CD14-positive monocyte (primary cell): ENCODE data around the gene RTL1. TPM values are rescaled to one million over a fixed set of nuclear protein-coding genes. Genes with fewer than 3 reads are reported as not detected.

ENCODE experiments used
- DNase-seq, 3 donors: peaks; one replicate each; pipeline ENCODE4 v3.0.0-alpha.2; 2011 to 2022
- H2AFZ ChIP-seq: 2 replicates; pipeline ENCODE4 v1.6.0; 2012; ENCODE audit warnings: mild to moderate bottlenecking, low read depth, low read length, inconsistent platforms; ENCODE audit not compliant: insufficient read depth, poor library complexity, severe bottlenecking
- H3K27ac ChIP-seq, 2 donors: 1 replicate in 1 of 2; 2 replicates in 1 of 2; pipeline ENCODE4 v1.5.1; 2012 to 2013; ENCODE audit warnings: low read length in 2 of 2, control low read depth in 1 of 2, inconsistent platforms in 1 of 2, low read depth in 1 of 2, mild to moderate bottlenecking in 1 of 2
- H3K27me3 ChIP-seq, 2 donors: one replicate each; pipeline versions ENCODE4 v1.6.0 to v1.6.1; 2011 to 2013; ENCODE audit warnings: low read length in 2 of 2; ENCODE audit not compliant: control insufficient read depth in 2 of 2, insufficient read depth in 2 of 2
- H3K36me3 ChIP-seq, 2 donors: replicated peaks in 1 of 2; 1 replicate in 1 of 2; 2 replicates in 1 of 2; pipeline versions ENCODE4 v1.5.1 to v1.6.1; 2012 to 2013; ENCODE audit warnings: low read length in 2 of 2, control low read depth in 1 of 2, inconsistent platforms in 1 of 2, mild to moderate bottlenecking in 1 of 2; ENCODE audit not compliant: insufficient read depth in 2 of 2, control insufficient read depth in 1 of 2
- H3K4me1 ChIP-seq, 2 donors: 1 replicate in 1 of 2; 2 replicates in 1 of 2; pipeline versions ENCODE4 v1.5.1 to v1.6.1; 2012 to 2013; ENCODE audit warnings: low read length in 2 of 2, control low read depth in 1 of 2, inconsistent platforms in 1 of 2, mild to moderate bottlenecking in 1 of 2, moderate library complexity in 1 of 2; ENCODE audit not compliant: insufficient read depth in 2 of 2, control insufficient read depth in 1 of 2
- H3K4me2 ChIP-seq: replicated peaks from 2 replicates; pipeline ENCODE3; 2012; ENCODE audit warnings: low read length, moderate library complexity, mild to moderate bottlenecking; ENCODE audit not compliant: poor library complexity, severe bottlenecking; ENCODE audit errors: extremely low read depth
- H3K4me3 ChIP-seq, 3 experiments: fragments of 200-600 bp in 1 of 3; sonication (generic) in 1 of 3; replicated peaks in 1 of 3; 1 replicate in 2 of 3; 2 replicates in 1 of 3; pipeline ENCODE4 v1.5.1; 2011 to 2013; ENCODE audit warnings: low read length in 3 of 3, mild to moderate bottlenecking in 3 of 3, control low read depth in 2 of 3, low read depth in 2 of 3, inconsistent platforms in 1 of 3, moderate library complexity in 1 of 3
- H3K79me2 ChIP-seq: 2 replicates; pipeline ENCODE4 v1.6.0; 2012; ENCODE audit warnings: mild to moderate bottlenecking, control low read depth, inconsistent platforms, low read length, moderate library complexity; ENCODE audit not compliant: insufficient read depth
- H3K9ac ChIP-seq: 2 replicates; pipeline ENCODE4 v1.6.0; 2017; ENCODE audit warnings: low read length, mild to moderate bottlenecking; ENCODE audit not compliant: insufficient read depth, poor library complexity, severe bottlenecking
- H3K9me3 ChIP-seq, 2 donors: replicated peaks in 1 of 2; 1 replicate in 1 of 2; 2 replicates in 1 of 2; pipeline versions ENCODE4 v1.5.1 to v1.6.1; 2012 to 2013; ENCODE audit warnings: low read length in 2 of 2, control low read depth in 1 of 2; ENCODE audit not compliant: control insufficient read depth in 1 of 2, insufficient read depth in 1 of 2
- H4K20me1 ChIP-seq: 2 replicates; pipeline ENCODE4 v1.6.0; 2012; ENCODE audit warnings: mild to moderate bottlenecking, low read length, control low read depth, moderate library complexity; ENCODE audit not compliant: insufficient read depth
- H3K27ac Mint-ChIP-seq, 7 donors: one replicate each; pipeline ENCODE4 v1.8.0; 2020; ENCODE audit warnings: mild to moderate bottlenecking in 7 of 7, mixed read lengths in 7 of 7, moderate library complexity in 6 of 7, inconsistent platforms in 2 of 7
- H3K27me3 Mint-ChIP-seq, 3 donors: one replicate each; pipeline ENCODE4 v1.8.0; 2021 to 2022; ENCODE audit warnings: low read depth in 3 of 3, mild to moderate bottlenecking in 3 of 3, mixed read lengths in 3 of 3, moderate library complexity in 3 of 3, inconsistent platforms in 1 of 3
- H3K36me3 Mint-ChIP-seq, 2 donors: one replicate each; pipeline ENCODE4 v1.8.0; 2020; ENCODE audit warnings: mixed read lengths in 2 of 2, inconsistent platforms in 1 of 2, mild to moderate bottlenecking in 1 of 2
- H3K4me1 Mint-ChIP-seq: one replicate; pipeline ENCODE4 v1.8.0; 2020; ENCODE audit warnings: mild to moderate bottlenecking, mixed read lengths
- H3K4me3 Mint-ChIP-seq, 2 donors: one replicate each; pipeline ENCODE4 v1.8.0; 2020; ENCODE audit warnings: mild to moderate bottlenecking in 2 of 2, mixed read lengths in 2 of 2, moderate library complexity in 1 of 2
- H3K9me3 Mint-ChIP-seq, 7 donors: one replicate each; pipeline ENCODE4 v1.8.0; 2020 to 2022; ENCODE audit warnings: mixed read lengths in 7 of 7, mild to moderate bottlenecking in 6 of 7, moderate library complexity in 6 of 7, inconsistent platforms in 2 of 7
- CTCF ChIP-seq: fragments of 200-600 bp; IDR thresholded peaks from one replicate; pipeline ENCODE4 v1.8.0; 2022; ENCODE audit warnings: antibody characterized with exemption, mild to moderate bottlenecking
- WGBS: methylation state at CpG from one replicate; pipeline ENCODE4 v1.1.5; 2013; ENCODE audit warnings: missing lambda C conversion rate; ENCODE audit not compliant: insufficient coverage; 5-methylcytosine and 5-hydroxymethylcytosine counted together
- intact Hi-C, 2 donors: fragments of 100-400 bp; cut with micrococcal nuclease; formaldehyde crosslinking; loops; one replicate each; pipeline versions ENCODE4 v1.15.0 to v1.15.1; 2023
- polyA plus RNA-seq, 3 donors: library from polyadenylated mRNA; depleted of rRNA in 1 of 3; unstranded in 2 of 3; stranded (reverse) in 1 of 3; fragments of 300-500 nt in 2 of 3; fragments of >200 nt in 1 of 3; fragmentation: Illumina TruSeq in 2 of 3; gene quantifications; 1 replicate in 2 of 3; 2 replicates in 1 of 3; pipeline ENCODE4 v1.2.3, GENCODE V29; 2012 to 2021

RTL1 gene
- polyA plus RNA-seq, 3 donors = not detected

DNA sequence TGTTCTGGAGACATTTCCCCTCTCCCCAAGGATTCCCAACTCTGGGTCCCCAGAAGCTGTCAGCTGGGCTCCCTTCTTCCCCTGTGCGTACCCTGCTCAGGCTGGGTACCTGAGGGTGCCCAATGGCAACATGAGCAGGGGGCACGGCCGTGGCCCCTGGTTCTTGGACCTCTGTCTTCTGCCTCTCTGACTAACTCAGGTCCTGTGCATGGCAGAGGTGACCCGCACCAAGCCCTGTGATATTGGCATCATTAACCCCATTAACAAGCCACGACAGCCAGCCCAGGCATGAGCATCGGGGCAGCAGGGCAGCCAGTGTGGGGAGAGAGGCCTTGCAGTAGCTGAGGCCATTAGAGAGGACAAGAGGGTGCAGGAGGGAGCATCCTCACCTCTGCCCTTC is 28.4 kb downstream of the RTL1 start:
- Mint-ChIP-seq H3K9me3 (peaks cover 0 to 4% (median 1%) of the 10 kb centered on the region in 7 donors), H3K4me3 (no peak overlapping the region), H3K27ac (no peak overlapping the region), H3K27me3 (peaks cover 0 to 2% (median 2%) of the 10 kb centered on the region in 3 donors), H3K4me1 (peaks cover 6% of the 10 kb centered on the region), H3K36me3 (no peaks in the 10 kb centered on the region)
- H4K20me1 ChIP-seq = no peaks in the 10 kb centered on the region
- no peak for DNase-seq
- no peak for TF ChIP-seq CTCF
- no peaks in the 10 kb centered on the region for H3K9me3 ChIP-seq
- no peak overlapping the region for H3K4me2 ChIP-seq
- no peak overlapping the region for H3K4me3 ChIP-seq
- H3K27me3 ChIP-seq = no peaks in the 10 kb centered on the region
- no peak overlapping the region for H2AFZ ChIP-seq
- H3K27ac ChIP-seq = no peak overlapping the region
- WGBS = 84% methylated on average over 2 of the region's 6 CpGs
- H3K79me2 ChIP-seq = no peaks in the 10 kb centered on the region
- intact Hi-C loops = no loop called here
- no peaks in the 10 kb centered on the region for H3K4me1 ChIP-seq
- no peak overlapping the region for H3K9ac ChIP-seq
- H3K36me3 ChIP-seq = no peaks in the 10 kb centered on the region

GRCh38 chr14:100874411-100875091 is 29.0 kb downstream of the RTL1 start:
- TF ChIP-seq CTCF = no peak
- WGBS = 91% methylated on average over 13 of the region's 21 CpGs
- H3K79me2 ChIP-seq = no peaks in the 10 kb centered on the region
- H3K4me1 Mint-ChIP-seq = peaks cover 6% of the 10 kb centered on the region
- H3K9me3 Mint-ChIP-seq = peaks cover 0 to 2% (median 0%) of the 10 kb centered on the region in 7 donors
- H2AFZ ChIP-seq = no peak overlapping the region
- no peak overlapping the region for H3K4me2 ChIP-seq
- intact Hi-C loops = no loop called here
- no peak for DNase-seq
- no peaks in the 10 kb centered on the region for H3K9me3 ChIP-seq
- no peak overlapping the region for H3K27ac ChIP-seq
- no peak overlapping the region for H3K4me3 ChIP-seq
- H3K27ac Mint-ChIP-seq = no peak overlapping the region
- H3K4me1 ChIP-seq = no peaks in the 10 kb centered on the region
- peaks cover 0 to 2% (median 2%) of the 10 kb centered on the region in 3 donors for H3K27me3 Mint-ChIP-seq
- no peaks in the 10 kb centered on the region for H3K27me3 ChIP-seq
- H3K4me3 Mint-ChIP-seq = no peak overlapping the region
- H4K20me1 ChIP-seq = no peaks in the 10 kb centered on the region
- H3K9ac ChIP-seq = no peak overlapping the region
- H3K36me3 Mint-ChIP-seq = no peaks in the 10 kb centered on the region
- H3K36me3 ChIP-seq = no peaks in the 10 kb centered on the region
